Lung (tissue), 12 donors: ENCODE data around the gene GREB1. TPM values are rescaled to one million over a fixed set of nuclear protein-coding genes. Genes with fewer than 3 reads are reported as not detected.

Source experiments
- ATAC-seq: fragments of 200-7000 bp; cut with Tn5 transposase; one replicate; pipeline ENCODE4 v1.9.1; 2020; ENCODE audit warnings: moderate number of reproducible peaks; ENCODE audit not compliant: insufficient read depth, low FRiP score
- DNase-seq, 3 donors: peaks; one replicate each; pipeline ENCODE4 v3.0.0-alpha.2; 2013 to 2017
- H3K27ac ChIP-seq, 2 donors: one replicate each; pipeline ENCODE4 v1.5.1; 2013; ENCODE audit warnings: mild to moderate bottlenecking in 2 of 2, moderate library complexity in 2 of 2, control low read depth in 1 of 2, inconsistent platforms in 1 of 2, low read depth in 1 of 2, low read length in 1 of 2
- H3K27me3 ChIP-seq, 3 donors: one replicate each; pipeline ENCODE4 v1.5.1; 2013; ENCODE audit warnings: low read length in 2 of 3; ENCODE audit not compliant: control insufficient read depth in 3 of 3, insufficient read depth in 3 of 3
- H3K36me3 ChIP-seq, 4 donors: one replicate each; pipeline ENCODE4 v1.5.1; 2013; ENCODE audit warnings: low read length in 4 of 4, mild to moderate bottlenecking in 1 of 4, moderate library complexity in 1 of 4; ENCODE audit not compliant: control insufficient read depth in 4 of 4, insufficient read depth in 4 of 4
- H3K4me1 ChIP-seq, 5 donors: one replicate each; pipeline ENCODE4 v1.5.1; 2013; ENCODE audit warnings: low read length in 5 of 5, mild to moderate bottlenecking in 2 of 5, moderate library complexity in 1 of 5; ENCODE audit not compliant: control insufficient read depth in 5 of 5, insufficient read depth in 5 of 5
- H3K4me3 ChIP-seq: one replicate; pipeline ENCODE4 v1.5.1; 2013; ENCODE audit warnings: mild to moderate bottlenecking, control low read depth, moderate library complexity
- H3K9ac ChIP-seq, 2 donors: one replicate each; pipeline ENCODE4 v1.5.1; 2013; ENCODE audit warnings: low read length in 2 of 2, control low read depth in 1 of 2; ENCODE audit not compliant: insufficient read depth in 1 of 2
- H3K9me3 ChIP-seq, 4 donors: one replicate each; pipeline ENCODE4 v1.5.1; 2013; ENCODE audit warnings: low read length in 3 of 4, mild to moderate bottlenecking in 1 of 4, moderate library complexity in 1 of 4; ENCODE audit not compliant: control insufficient read depth in 4 of 4, insufficient read depth in 3 of 4
- WGBS, 2 donors: extraction: QIAGEN DNeasy Blood & Tissue Kit; methylation state at CpG; one replicate each; pipeline ENCODE4 v1.1.7; 2013; 5-methylcytosine and 5-hydroxymethylcytosine counted together
- polyA plus RNA-seq, 2 donors: library from polyadenylated mRNA; stranded (reverse); fragments of 200-250 nt; gene quantifications; one replicate each; pipeline ENCODE4 v1.2.1, GENCODE V29; 2013
- total RNA-seq, 2 donors: library from RNA; depleted of rRNA in 1 of 2; stranded (reverse); fragments of >200 nt in 1 of 2; gene quantifications; one replicate each; pipeline ENCODE4 v1.2.1, GENCODE V29; 2014 to 2021
- TF ChIP-seq, protein P1 (sequence below): IDR thresholded peaks from 2 replicates; pipeline ENCODE4 v1.5.1; 2012; ENCODE audit warnings: mild to moderate bottlenecking; ENCODE audit errors: control extremely low read depth, extremely low read depth
- donor health status: control.
- donor health status: control.
- donor health status: Bipolar disorder and iron deficiency.
- donor health status: healthy.
- donor health status: DM: yes; HTN: yes; CAD: no.

GREB1 gene
- total and polyA plus RNA-seq, 4 donors: 0.23 to 3.3 (median 1.8) TPM

DNA sequence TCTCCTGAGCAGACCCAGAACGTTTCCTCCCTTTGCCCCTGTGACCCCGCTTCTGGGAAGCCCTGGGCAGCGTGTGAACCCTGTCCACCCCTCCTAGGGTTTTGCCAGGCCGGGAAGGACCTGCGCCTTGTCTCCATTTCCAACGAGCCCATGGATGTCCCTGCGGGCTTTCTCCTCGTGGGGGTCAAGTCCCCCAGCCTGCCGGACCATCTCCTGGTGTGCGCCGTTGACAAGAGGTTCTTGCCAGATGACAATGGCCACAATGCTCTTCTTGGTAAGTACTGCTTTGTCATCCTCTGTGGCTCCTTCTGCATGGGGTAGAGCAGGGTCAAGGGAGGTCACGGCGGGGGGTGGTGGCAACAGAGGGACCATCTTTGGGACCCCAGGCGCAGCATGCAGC lies 32.5 kb downstream of the GREB1 start:
- H3K4me3 ChIP-seq: no peak overlapping the region
- no peak overlapping the region for H3K27ac ChIP-seq
- no peaks in the 10 kb centered on the region for H3K36me3 ChIP-seq
- H3K9ac ChIP-seq: no peak overlapping the region
- H3K9me3 ChIP-seq: no peaks in the 10 kb centered on the region
- DNase-seq: peak in 1 of 3 donors; percentile 4
- 91 to 93% methylated on average over 14 of the region's 14 CpGs for WGBS, 2 donors
- no peak for ATAC-seq
- TF ChIP-seq, protein P1, sequence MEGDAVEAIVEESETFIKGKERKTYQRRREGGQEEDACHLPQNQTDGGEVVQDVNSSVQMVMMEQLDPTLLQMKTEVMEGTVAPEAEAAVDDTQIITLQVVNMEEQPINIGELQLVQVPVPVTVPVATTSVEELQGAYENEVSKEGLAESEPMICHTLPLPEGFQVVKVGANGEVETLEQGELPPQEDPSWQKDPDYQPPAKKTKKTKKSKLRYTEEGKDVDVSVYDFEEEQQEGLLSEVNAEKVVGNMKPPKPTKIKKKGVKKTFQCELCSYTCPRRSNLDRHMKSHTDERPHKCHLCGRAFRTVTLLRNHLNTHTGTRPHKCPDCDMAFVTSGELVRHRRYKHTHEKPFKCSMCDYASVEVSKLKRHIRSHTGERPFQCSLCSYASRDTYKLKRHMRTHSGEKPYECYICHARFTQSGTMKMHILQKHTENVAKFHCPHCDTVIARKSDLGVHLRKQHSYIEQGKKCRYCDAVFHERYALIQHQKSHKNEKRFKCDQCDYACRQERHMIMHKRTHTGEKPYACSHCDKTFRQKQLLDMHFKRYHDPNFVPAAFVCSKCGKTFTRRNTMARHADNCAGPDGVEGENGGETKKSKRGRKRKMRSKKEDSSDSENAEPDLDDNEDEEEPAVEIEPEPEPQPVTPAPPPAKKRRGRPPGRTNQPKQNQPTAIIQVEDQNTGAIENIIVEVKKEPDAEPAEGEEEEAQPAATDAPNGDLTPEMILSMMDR: no peak
- H3K4me1 ChIP-seq: no peaks in the 10 kb centered on the region
- H3K27me3 ChIP-seq: no peaks in the 10 kb centered on the region

DNA sequence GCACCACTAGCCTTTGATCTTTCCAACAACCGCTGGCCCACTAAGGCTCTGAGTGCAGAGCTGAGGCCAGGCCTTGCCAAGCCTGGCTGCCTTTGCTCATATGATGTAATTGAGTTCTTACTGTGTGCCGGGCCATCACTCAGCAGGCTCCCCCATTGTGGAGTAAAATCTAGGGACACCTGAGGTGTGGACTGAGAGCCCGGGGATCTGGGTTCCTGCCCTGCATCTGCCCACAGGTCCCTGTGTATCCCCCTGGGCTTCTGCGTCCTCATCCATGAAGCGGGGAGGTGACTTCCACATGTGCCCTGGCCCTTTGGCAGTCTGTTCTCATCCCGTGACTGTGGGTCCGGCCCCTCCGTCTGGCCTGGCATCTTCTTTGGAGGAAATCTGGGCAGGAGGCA lies 33.8 kb downstream of the GREB1 start:
- 95 to 97% methylated on average over 8 of the region's 8 CpGs for WGBS, 2 donors
- TF ChIP-seq, protein P1: no peak
- Histone ChIP-seq H3K27me3 (no peaks in the 10 kb centered on the region), H3K9ac (no peak overlapping the region), H3K27ac (no peak overlapping the region), H3K4me1 (no peaks in the 10 kb centered on the region), H3K36me3 (no peaks in the 10 kb centered on the region), H3K9me3 (no peaks in the 10 kb centered on the region), H3K4me3 (no peak overlapping the region)
- DNase-seq: no peak
- no peak for ATAC-seq

DNA sequence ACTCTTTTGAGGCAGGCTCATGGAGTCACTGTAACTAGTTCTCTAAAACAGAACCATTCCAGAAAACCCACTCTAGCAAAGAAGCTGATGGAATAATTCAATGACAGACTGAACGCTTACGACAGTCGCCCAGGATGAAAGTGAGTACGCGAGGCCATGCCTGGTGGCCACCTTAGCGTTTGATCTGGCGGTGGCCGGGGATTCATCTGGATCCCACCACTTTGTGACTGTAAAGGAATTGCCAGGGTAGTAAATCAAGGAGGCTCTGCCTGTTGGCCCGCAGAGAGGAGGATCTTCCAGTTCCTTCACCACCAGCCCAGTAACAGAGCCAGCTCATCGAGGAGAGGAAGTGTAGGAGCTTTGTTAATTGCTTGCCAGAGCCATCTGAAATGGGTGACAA lies 34.6 kb downstream of the GREB1 start:
- H3K4me1 ChIP-seq: peaks cover 0 to 2% (median 0%) of the 10 kb centered on the region in 5 donors
- H3K4me3 ChIP-seq: no peak overlapping the region
- no peaks in the 10 kb centered on the region for H3K27me3 ChIP-seq
- TF ChIP-seq, protein P1: no peak
- WGBS, 2 donors: 83 to 89% methylated on average over 10 of the region's 10 CpGs
- H3K9ac ChIP-seq: no peak overlapping the region
- H3K36me3 ChIP-seq: no peaks in the 10 kb centered on the region
- H3K27ac ChIP-seq: no peak overlapping the region
- no peak for DNase-seq
- no peaks in the 10 kb centered on the region for H3K9me3 ChIP-seq
- ATAC-seq: no peak

DNA sequence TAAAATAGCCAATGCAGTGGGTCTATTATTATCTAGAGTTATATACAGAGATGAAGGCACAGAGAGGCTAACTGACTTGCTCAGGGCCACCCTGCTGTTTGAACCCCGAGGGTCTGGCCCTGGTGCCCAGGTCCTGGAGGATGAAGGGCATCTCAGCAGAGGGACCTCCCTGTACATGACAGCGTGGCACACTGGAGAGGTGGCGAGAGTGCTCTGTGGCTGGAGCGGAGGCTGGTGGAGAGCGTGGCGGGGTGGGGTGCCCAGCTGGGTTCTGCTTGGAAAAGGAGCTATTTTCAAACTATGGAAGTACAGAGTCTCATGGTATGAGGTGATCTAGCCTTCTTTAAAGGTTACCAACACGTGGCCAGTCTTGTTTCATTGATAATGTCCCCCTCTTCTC lies 35.8 kb downstream of the GREB1 start:
- Histone ChIP-seq H3K27me3 (no peaks in the 10 kb centered on the region), H3K4me1 (peaks cover 0 to 14% (median 0%) of the 10 kb centered on the region in 5 donors), H3K9ac (no peak overlapping the region), H3K4me3 (no peak overlapping the region), H3K36me3 (no peaks in the 10 kb centered on the region), H3K27ac (no peak overlapping the region), H3K9me3 (no peaks in the 10 kb centered on the region)
- TF ChIP-seq, protein P1: no peak
- WGBS, 2 donors: 97 to 98% methylated on average over 7 of the region's 7 CpGs
- no peak for DNase-seq
- no peak for ATAC-seq
